OCI-LY1 (cell line): ENCODE data around the gene TRMT2B.

ENCODE experiments used
- EZH2 ChIP-seq: fragments of 200-600 bp; sonication (generic), shearing (Covaris generic); IDR thresholded peaks from 2 replicates; pipeline ENCODE4 v1.8.0; 2017; ENCODE audit warnings: borderline replicate concordance, mixed run types, mild to moderate bottlenecking, antibody characterized with exemption, low read length, moderate library complexity, mixed read lengths
- TF ChIP-seq, protein P1 (sequence below): fragments of 200-600 bp; sonication (generic), shearing (Covaris generic); IDR thresholded peaks from 2 replicates; pipeline ENCODE4 v1.5.1; 2017; ENCODE audit warnings: mild to moderate bottlenecking, antibody characterized with exemption, low read length, moderate library complexity, mixed read lengths

DNA sequence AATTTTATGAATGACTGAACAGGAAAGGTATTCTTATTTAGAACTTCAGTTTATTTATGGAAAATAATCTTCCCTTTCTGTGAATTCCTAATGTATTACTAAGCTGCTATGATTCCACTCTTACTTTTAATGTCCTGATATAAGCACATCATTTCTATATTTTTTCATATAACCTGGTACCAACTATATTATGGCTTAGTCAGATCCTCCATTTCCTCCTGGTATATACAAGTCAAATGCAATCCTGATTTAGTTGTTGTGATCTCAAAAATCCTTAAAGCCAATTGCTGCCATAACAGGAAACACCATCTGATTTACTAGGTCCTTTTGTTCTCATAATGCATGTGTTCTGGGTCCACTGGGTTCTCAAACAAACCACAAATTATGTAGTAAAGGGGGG lies 26.8 kb downstream of the TRMT2B start:
- TF ChIP-seq EZH2: no peak
- TF ChIP-seq, protein P1, sequence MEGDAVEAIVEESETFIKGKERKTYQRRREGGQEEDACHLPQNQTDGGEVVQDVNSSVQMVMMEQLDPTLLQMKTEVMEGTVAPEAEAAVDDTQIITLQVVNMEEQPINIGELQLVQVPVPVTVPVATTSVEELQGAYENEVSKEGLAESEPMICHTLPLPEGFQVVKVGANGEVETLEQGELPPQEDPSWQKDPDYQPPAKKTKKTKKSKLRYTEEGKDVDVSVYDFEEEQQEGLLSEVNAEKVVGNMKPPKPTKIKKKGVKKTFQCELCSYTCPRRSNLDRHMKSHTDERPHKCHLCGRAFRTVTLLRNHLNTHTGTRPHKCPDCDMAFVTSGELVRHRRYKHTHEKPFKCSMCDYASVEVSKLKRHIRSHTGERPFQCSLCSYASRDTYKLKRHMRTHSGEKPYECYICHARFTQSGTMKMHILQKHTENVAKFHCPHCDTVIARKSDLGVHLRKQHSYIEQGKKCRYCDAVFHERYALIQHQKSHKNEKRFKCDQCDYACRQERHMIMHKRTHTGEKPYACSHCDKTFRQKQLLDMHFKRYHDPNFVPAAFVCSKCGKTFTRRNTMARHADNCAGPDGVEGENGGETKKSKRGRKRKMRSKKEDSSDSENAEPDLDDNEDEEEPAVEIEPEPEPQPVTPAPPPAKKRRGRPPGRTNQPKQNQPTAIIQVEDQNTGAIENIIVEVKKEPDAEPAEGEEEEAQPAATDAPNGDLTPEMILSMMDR: no peak
